SU-DHL-6 (cell line): ENCODE data around the gene PDE3A.

ENCODE experiments used
- H2AFZ ChIP-seq: fragments of 200-600 bp; sonication (generic); 2 replicates; pipeline ENCODE4 v1.6.1; 2014; ENCODE audit warnings: low read depth, mild to moderate bottlenecking, moderate library complexity, mixed read lengths, antibody characterized with exemption, low read length; ENCODE audit not compliant: severe bottlenecking
- H3F3A ChIP-seq: fragments of 200-600 bp; shearing (Covaris generic); 2 replicates; pipeline ENCODE4 v1.6.0; 2016; ENCODE audit warnings: antibody characterized with exemption, mild to moderate bottlenecking; ENCODE audit not compliant: insufficient read depth
- H3K27ac ChIP-seq: fragments of 200-600 bp; sonication (generic); 2 replicates; pipeline ENCODE4 v1.5.1; 2016; ENCODE audit warnings: low read depth, mild to moderate bottlenecking, low read length, moderate library complexity, mixed read lengths
- H3K27me3 ChIP-seq: fragments of 200-600 bp; sonication (generic), shearing (Covaris generic); 2 replicates; pipeline ENCODE4 v1.6.0; 2014; ENCODE audit warnings: mild to moderate bottlenecking, low read length
- H3K36me3 ChIP-seq: fragments of 200-600 bp; sonication (generic); 2 replicates; pipeline ENCODE4 v1.6.1; 2014; ENCODE audit warnings: mild to moderate bottlenecking, low read length, mixed read lengths
- H3K4me2 ChIP-seq: fragments of 300-600, 200-600 bp; shearing (Covaris generic), sonication (generic); 2 replicates; pipeline ENCODE4 v1.6.0; 2014; ENCODE audit warnings: low read length, low read depth, mild to moderate bottlenecking; ENCODE audit not compliant: poor library complexity, severe bottlenecking
- H3K4me3 ChIP-seq: fragments of 200-600 bp; sonication (generic); 2 replicates; pipeline ENCODE4 v1.5.1; 2014; ENCODE audit warnings: antibody characterized with exemption, low read length, mild to moderate bottlenecking, mixed read lengths; ENCODE audit not compliant: insufficient read depth, poor library complexity, severe bottlenecking
- H3K79me2 ChIP-seq: fragments of 200-600 bp; sonication (generic); 2 replicates; pipeline ENCODE4 v1.6.1; 2014; ENCODE audit warnings: mild to moderate bottlenecking, low read length, moderate library complexity; ENCODE audit not compliant: insufficient read depth
- H3K9ac ChIP-seq: fragments of 200-600 bp; sonication (generic); 2 replicates; pipeline ENCODE4 v1.7.0; 2014; ENCODE audit warnings: mild to moderate bottlenecking, low read length
- H3K9me2 ChIP-seq: fragments of 200-600 bp; sonication (generic); replicated peaks from 2 replicates; pipeline ENCODE4 v1.6.1; 2014; ENCODE audit warnings: low read length; ENCODE audit not compliant: insufficient read depth
- H3K9me3 ChIP-seq: fragments of 200-600 bp; sonication (generic); 2 replicates; pipeline ENCODE4 v1.6.1; 2014; ENCODE audit warnings: low read length, mixed read lengths; ENCODE audit not compliant: insufficient read depth
- H4K20me1 ChIP-seq: fragments of 200-600 bp; sonication (generic); 2 replicates; pipeline ENCODE4 v1.6.1; 2014; ENCODE audit warnings: low read depth, mild to moderate bottlenecking, antibody characterized with exemption, low read length, moderate library complexity, mixed read lengths
- CTCF ChIP-seq: fragments of 200-600 bp; sonication (generic); IDR thresholded peaks from one replicate; pipeline ENCODE4 v1.5.1; 2017; ENCODE audit warnings: antibody characterized with exemption, mild to moderate bottlenecking, low read length, moderate library complexity; ENCODE audit not compliant: insufficient read depth, poor library complexity, severe bottlenecking
- EZH2phosphoT487 ChIP-seq: fragments of 200-600 bp; sonication (generic), shearing (Covaris generic); conservative IDR thresholded peaks from 2 replicates; pipeline ENCODE4 v1.6.1; 2018; ENCODE audit warnings: mild to moderate bottlenecking, antibody characterized with exemption, low read length, moderate library complexity, mixed read lengths

The PDE3A gene

GRCh38 chr12:20463913-20464524, 95.7 kb downstream of the PDE3A start:
- no peaks in the 10 kb centered on the region for H3K9me3 ChIP-seq
- H3K27me3 ChIP-seq: no peaks in the 10 kb centered on the region
- no peaks in the 10 kb centered on the region for H3K79me2 ChIP-seq
- no peaks in the 10 kb centered on the region for H3F3A ChIP-seq
- no peaks in the 10 kb centered on the region for H3K36me3 ChIP-seq
- no peak for TF ChIP-seq EZH2phosphoT487
- peak; percentile 53 for TF ChIP-seq CTCF
- no peak overlapping the region for H3K27ac ChIP-seq
- no peaks in the 10 kb centered on the region for H3K9me2 ChIP-seq
- no peak overlapping the region for H3K9ac ChIP-seq
- H3K4me2 ChIP-seq: no peak overlapping the region
- no peak overlapping the region for H2AFZ ChIP-seq
- no peak overlapping the region for H3K4me3 ChIP-seq
- no peaks in the 10 kb centered on the region for H4K20me1 ChIP-seq

- Histone ChIP-seq H3K4me2 (no peak overlapping the region), H3K36me3 (no peaks in the 10 kb centered on the region), H3K9me3 (no peaks in the 10 kb centered on the region), H3K27me3 (no peaks in the 10 kb centered on the region), H3K4me3 (no peak overlapping the region), H3K9ac (no peak overlapping the region), H3K27ac (no peak overlapping the region), H2AFZ (no peak overlapping the region), H4K20me1 (no peaks in the 10 kb centered on the region), H3K79me2 (no peaks in the 10 kb centered on the region), H3K9me2 (no peaks in the 10 kb centered on the region), H3F3A (no peaks in the 10 kb centered on the region)
- TF ChIP-seq EZH2phosphoT487 (no peak), CTCF (no peak)
These were observed 101.0 kb downstream of the PDE3A start for GRCh38 chr12:20469300-20469699.

DNA sequence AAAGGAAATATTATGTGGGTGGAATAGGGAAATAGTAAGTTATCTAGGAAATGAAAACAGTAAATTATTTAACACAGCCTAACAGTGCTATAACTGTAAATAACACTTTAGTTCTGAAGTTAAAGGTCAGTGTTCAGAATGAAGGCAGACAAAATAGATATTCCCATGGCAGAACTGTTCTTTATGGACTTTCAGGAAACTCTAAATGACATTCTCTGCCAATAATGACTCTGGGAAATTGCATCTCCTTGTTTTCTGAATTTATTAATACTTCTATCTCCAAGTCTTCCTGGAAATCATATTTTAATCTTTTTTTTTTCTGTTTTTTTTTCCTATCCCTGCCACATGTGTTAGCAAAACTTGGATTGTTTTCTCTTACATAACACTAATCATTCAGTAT, 101.4 kb downstream of the PDE3A start:
- H4K20me1 ChIP-seq: no peaks in the 10 kb centered on the region
- H3F3A ChIP-seq: no peaks in the 10 kb centered on the region
- no peak for TF ChIP-seq EZH2phosphoT487
- no peak overlapping the region for H3K4me3 ChIP-seq
- H2AFZ ChIP-seq: no peak overlapping the region
- no peaks in the 10 kb centered on the region for H3K9me3 ChIP-seq
- H3K36me3 ChIP-seq: no peaks in the 10 kb centered on the region
- no peaks in the 10 kb centered on the region for H3K27me3 ChIP-seq
- H3K4me2 ChIP-seq: no peak overlapping the region
- H3K9ac ChIP-seq: no peak overlapping the region
- H3K79me2 ChIP-seq: no peaks in the 10 kb centered on the region
- no peak overlapping the region for H3K27ac ChIP-seq
- H3K9me2 ChIP-seq: no peaks in the 10 kb centered on the region

DNA sequence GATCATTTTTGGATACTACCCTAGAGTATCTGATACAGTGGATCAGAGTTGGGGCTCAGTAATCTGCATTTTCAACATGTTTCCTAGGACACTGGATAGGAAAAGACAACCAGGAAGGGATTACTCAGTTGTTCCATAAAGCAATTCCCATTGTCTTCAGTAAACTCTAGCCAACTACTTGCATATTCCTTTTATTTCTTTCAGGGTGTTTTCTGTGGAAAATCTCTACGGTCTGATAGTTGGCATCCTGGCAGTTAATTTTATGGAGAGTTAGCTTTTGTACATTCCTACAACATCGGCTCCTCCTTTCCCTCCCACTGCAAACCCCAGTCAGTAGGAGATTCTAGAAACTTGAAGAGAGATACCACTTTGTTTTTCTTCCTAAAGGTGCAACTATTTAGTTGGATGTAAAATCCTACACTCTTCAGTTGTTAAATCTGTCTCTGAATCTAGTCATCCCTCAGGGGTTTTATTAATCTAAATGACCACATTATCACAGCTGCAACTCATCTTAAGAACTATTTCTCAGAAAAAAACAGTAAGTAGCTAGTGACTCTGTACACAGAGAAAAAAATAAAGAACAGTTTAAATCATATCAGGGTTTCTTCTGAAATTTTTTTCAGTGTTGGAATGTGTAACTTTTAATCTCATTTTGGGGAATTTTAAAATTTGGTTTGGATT, 103.9 kb downstream of the PDE3A start:
- no peaks in the 10 kb centered on the region for H4K20me1 ChIP-seq
- H3K27me3 ChIP-seq: no peaks in the 10 kb centered on the region
- H3K79me2 ChIP-seq: no peaks in the 10 kb centered on the region
- H3K9me3 ChIP-seq: no peaks in the 10 kb centered on the region
- H3K4me2 ChIP-seq: no peak overlapping the region
- no peak overlapping the region for H2AFZ ChIP-seq
- H3K9ac ChIP-seq: no peak overlapping the region
- H3K9me2 ChIP-seq: no peaks in the 10 kb centered on the region
- H3F3A ChIP-seq: no peaks in the 10 kb centered on the region
- no peak overlapping the region for H3K4me3 ChIP-seq
- no peaks in the 10 kb centered on the region for H3K36me3 ChIP-seq
- H3K27ac ChIP-seq: no peak overlapping the region
- TF ChIP-seq EZH2phosphoT487 (no peak), CTCF (no peak)
